Naive B cell (primary cell): ENCODE results near the gene NT5C3B. TPM values are rescaled to one million over a fixed set of nuclear protein-coding genes. Genes with fewer than 3 reads are reported as not detected.

Source experiments
- ATAC-seq, 2 donors: fragments of 150-1000 bp; cut with Tn5 transposase; 2 replicates each; pipeline ENCODE4 v1.10.0; 2021; ENCODE audit warnings: low read depth in 2 of 2, mild to moderate bottlenecking in 2 of 2, moderate library complexity in 2 of 2
- DNase-seq: peaks from one replicate; pipeline ENCODE4 v3.0.0; 2022
- H3K27ac Mint-ChIP-seq, 6 donors: one replicate each; pipeline ENCODE4 v1.8.0; 2020 to 2022; ENCODE audit warnings: mild to moderate bottlenecking in 6 of 6, mixed read lengths in 6 of 6, moderate library complexity in 5 of 6, inconsistent platforms in 2 of 6
- H3K27me3 Mint-ChIP-seq, 3 donors: one replicate each; pipeline ENCODE4 v1.8.0; 2021 to 2022; ENCODE audit warnings: mixed read lengths in 3 of 3, mild to moderate bottlenecking in 1 of 3
- H3K36me3 Mint-ChIP-seq, 2 donors: one replicate each; pipeline ENCODE4 v1.8.0; 2020 to 2022; ENCODE audit warnings: mixed read lengths in 2 of 2, inconsistent platforms in 1 of 2, mild to moderate bottlenecking in 1 of 2
- H3K4me1 Mint-ChIP-seq, 3 donors: one replicate each; pipeline ENCODE4 v1.8.0; 2020 to 2022; ENCODE audit warnings: mixed read lengths in 3 of 3, inconsistent platforms in 1 of 3, mild to moderate bottlenecking in 1 of 3, moderate library complexity in 1 of 3
- H3K4me3 Mint-ChIP-seq, 8 donors: one replicate each; pipeline ENCODE4 v1.8.0; 2020 to 2022; ENCODE audit warnings: mild to moderate bottlenecking in 8 of 8, mixed read lengths in 8 of 8, moderate library complexity in 8 of 8, inconsistent platforms in 2 of 8
- H3K9me3 Mint-ChIP-seq, 7 donors: one replicate each; pipeline ENCODE4 v1.8.0; 2020 to 2022; ENCODE audit warnings: mixed read lengths in 7 of 7, mild to moderate bottlenecking in 5 of 7, inconsistent platforms in 2 of 7, moderate library complexity in 1 of 7
- polyA plus RNA-seq, 6 donors: library from polyadenylated mRNA; unstranded; fragments of 300-500 nt; fragmentation: Illumina TruSeq; gene quantifications; one replicate each; pipeline ENCODE4 v1.2.3, GENCODE V29; 2021; ENCODE audit warnings: low read depth in 6 of 6

Gene NT5C3B
- polyA plus RNA-seq, 6 donors from 2014 or later: 28.9 to 49.8 (median 37.8) TPM

- Mint-ChIP-seq H3K4me3 (peak within 1 kb of the TSS; percentile 85 to 93 (median 91)), H3K9me3 (no peaks in the 10 kb centered on the region), H3K4me1 (peaks cover 10 to 21% (median 15%) of the 10 kb centered on the region in 3 donors), H3K36me3 (no peaks in the 10 kb centered on the region), H3K27me3 (peaks cover 6 to 38% (median 10%) of the 10 kb centered on the region in 3 donors), H3K27ac (peak within 1 kb of the TSS in 1 of 6 donors; percentile 7)
- no peak for DNase-seq
- ATAC-seq: peak in 1 of 2 donors; percentile 12
These were observed 23.5 kb downstream of the NT5C3B start, which contains the start of gene FKBP10 for GRCh38 chr17:41812381-41813151. TSS of gene FKBP10 (plus strand) at chr17:41813004. CDS start at chr17:41813035, 31 bp downstream.

GRCh38 chr17:41811549-41812380 is 24.3 kb downstream of the NT5C3B start, which contains the start of gene P3H4:
TSS of gene P3H4 (minus strand) at chr17:41811949. CDS start at chr17:41811915, 34 bp downstream.
- H3K4me1 Mint-ChIP-seq: peaks cover 10 to 21% (median 15%) of the 10 kb centered on the region in 3 donors
- ATAC-seq (peak; percentile 92 to 93), DNase-seq (peak; percentile 72)
- no peaks in the 10 kb centered on the region for H3K36me3 Mint-ChIP-seq
- H3K27me3 Mint-ChIP-seq: peaks cover 6 to 34% (median 10%) of the 10 kb centered on the region in 3 donors
- H3K9me3 Mint-ChIP-seq: no peaks in the 10 kb centered on the region
- H3K4me3 Mint-ChIP-seq: peak within 1 kb of the TSS; percentile 85 to 93 (median 91)
- no peak within 1 kb of the TSS for H3K27ac Mint-ChIP-seq

DNA sequence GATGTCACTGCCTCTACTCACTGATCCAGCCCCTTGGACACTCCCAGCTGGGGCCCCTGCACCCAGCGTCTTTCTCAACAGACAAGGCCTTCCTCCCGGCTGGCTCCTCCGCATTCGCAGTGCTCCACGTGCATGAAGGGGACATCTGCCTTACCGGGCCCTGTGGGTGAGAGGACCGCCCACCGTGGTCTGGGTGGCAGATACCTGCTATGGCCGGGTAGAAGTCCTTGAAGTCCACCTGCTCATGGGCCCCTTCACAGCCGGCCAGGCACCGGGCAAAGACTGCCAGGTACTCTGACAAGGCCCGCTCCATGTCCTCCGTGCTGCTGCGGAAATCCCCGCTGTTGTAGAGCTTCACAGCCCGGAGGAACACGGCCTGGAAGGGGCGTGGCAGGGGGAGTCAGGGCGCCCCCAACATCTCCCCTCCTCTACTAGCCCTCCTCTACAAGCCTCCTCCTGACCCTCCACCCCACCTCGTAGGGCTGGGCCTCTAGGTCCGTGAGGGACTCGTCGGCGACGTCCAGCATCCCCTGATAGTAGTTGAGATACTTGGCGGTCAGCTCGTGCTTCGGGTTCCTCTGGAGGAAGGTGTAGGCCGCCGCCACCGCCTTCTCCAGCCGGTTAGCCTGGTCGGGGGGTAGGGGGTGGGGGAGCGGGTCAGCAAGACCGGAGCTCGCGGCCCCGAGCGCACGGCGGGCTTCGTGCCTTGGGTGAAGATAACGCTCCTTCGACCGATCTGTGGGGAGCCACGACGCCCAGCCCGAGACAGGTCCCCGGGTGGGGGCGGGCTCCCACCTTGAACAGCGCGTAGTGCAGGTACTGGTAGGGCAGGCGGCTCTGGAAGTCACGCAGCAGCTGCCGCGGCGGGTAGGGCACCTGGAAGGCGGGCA is 25.1 kb downstream of the NT5C3B start:
- no peaks in the 10 kb centered on the region for H3K9me3 Mint-ChIP-seq
- no peak overlapping the region for H3K27ac Mint-ChIP-seq
- ATAC-seq: peak; percentile 42 to 44
- DNase-seq: no peak
- H3K4me3 Mint-ChIP-seq: peak overlapping the region; percentile 45 to 93 (median 76)
- H3K36me3 Mint-ChIP-seq: no peaks in the 10 kb centered on the region
- H3K4me1 Mint-ChIP-seq: peaks cover 10 to 21% (median 15%) of the 10 kb centered on the region in 3 donors
- peaks cover 6 to 34% (median 10%) of the 10 kb centered on the region in 3 donors for H3K27me3 Mint-ChIP-seq

DNA sequence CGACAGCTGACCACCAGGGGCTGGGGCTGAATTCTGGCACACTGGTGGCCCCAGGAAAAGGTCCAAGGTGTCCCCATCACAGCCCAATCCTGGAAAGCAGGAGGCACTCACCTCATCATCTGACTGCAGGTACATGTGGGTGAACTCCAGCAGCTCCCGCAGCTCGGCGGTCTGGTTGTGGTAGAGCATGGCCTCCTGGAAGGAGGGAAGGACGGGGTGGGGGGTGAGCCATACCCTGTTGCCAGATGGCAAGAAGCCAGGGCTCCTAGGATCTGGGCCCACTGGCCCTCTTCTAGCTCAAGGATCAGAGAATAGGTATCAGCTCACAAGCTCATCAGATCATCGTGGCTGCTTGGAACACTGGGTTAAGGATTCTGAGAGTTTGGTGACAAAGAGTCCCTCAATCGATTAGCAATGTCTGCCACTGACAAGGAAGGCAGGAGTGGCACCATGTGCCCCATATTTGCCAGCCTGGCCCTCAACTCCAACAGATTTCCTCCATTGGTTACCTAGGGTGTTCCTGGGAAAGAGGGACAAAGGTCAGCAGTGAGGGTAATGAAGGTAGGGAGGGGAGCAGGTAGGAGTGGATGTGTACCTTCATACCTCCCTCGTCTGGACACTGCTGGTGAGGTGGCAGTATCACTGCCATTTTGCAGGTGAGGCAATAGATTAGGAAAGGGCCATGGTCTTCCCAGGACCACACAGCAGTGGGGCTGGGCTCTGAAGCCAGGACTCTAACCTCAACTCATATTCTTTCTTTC is 29.2 kb downstream of the NT5C3B start:
- ATAC-seq (no peak), DNase-seq (no peak)
- peaks cover 3 to 18% (median 11%) of the 10 kb centered on the region in 3 donors for H3K27me3 Mint-ChIP-seq
- peaks cover 9 to 17% (median 11%) of the 10 kb centered on the region in 3 donors for H3K4me1 Mint-ChIP-seq
- H3K27ac Mint-ChIP-seq: no peak overlapping the region
- H3K9me3 Mint-ChIP-seq: no peaks in the 10 kb centered on the region
- no peak overlapping the region for H3K4me3 Mint-ChIP-seq
- H3K36me3 Mint-ChIP-seq: no peaks in the 10 kb centered on the region

DNA sequence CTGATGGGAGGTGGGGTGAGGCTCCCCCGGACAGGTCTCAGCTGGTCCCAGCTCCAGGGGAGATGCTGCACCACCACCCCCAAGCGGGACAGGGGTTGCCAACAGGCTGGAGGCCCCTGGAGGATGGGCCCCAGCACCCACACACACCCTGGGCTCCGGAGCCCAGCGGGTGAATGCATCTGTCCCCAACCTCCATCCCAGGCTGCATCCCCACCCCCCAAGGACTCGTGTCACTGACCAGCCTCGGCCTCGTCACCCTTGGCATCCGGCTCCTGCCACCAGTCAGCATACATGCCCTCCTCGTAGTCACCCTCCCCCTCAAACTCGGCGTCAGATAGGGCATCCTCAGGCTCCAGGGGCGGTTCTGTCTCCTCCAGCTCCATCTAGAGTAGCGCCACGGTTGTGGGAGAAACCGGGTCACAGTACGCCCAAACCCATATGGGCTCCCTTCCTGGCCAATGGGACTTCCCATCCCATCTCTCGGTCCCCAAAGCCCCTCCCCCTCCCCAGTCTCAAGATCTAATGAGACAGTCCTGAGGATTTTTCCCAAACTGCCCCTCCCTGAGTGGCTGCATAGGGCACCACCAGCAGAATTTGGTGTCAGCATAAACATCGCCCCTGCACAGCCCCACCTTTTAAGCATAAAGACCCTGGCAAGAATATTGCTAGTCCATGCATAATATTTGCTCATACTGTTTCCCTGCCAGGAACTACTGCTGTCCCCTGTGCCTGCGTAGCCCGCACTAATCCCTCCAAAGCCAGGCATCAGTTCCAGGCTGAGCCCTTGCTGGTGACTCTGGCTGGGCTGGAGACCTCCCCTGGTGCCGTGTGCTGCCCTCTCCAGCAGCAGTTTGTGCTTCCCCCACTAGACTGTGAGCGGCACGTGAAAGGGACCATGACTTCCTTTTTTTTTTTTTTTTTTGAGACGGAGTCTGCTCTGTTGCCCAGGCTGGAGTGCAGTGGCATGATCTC is 32.7 kb downstream of the NT5C3B start:
- peak; percentile 45 for DNase-seq
- peak; percentile 85 to 86 for ATAC-seq
- Mint-ChIP-seq H3K9me3 (no peaks in the 10 kb centered on the region), H3K4me1 (peaks cover 10 to 17% (median 16%) of the 10 kb centered on the region in 3 donors), H3K36me3 (no peaks in the 10 kb centered on the region), H3K4me3 (peak overlapping the region in 4 of 8 donors; percentile 23 to 80 (median 66)), H3K27ac (peak overlapping the region in 4 of 6 donors; percentile 40 to 89 (median 64)), H3K27me3 (peaks cover 0 to 8% (median 7%) of the 10 kb centered on the region in 3 donors)

- Mint-ChIP-seq H3K4me1 (peaks cover 10 to 17% (median 16%) of the 10 kb centered on the region in 3 donors), H3K4me3 (peak overlapping the region in 2 of 8 donors; percentile 5 to 46), H3K27ac (peak overlapping the region in 1 of 6 donors; percentile 73), H3K27me3 (peaks cover 0 to 8% (median 7%) of the 10 kb centered on the region in 3 donors), H3K9me3 (no peaks in the 10 kb centered on the region), H3K36me3 (no peaks in the 10 kb centered on the region)
- DNase-seq (peak; percentile 66), ATAC-seq (peak; percentile 68 to 79)
These were observed 34.4 kb downstream of the NT5C3B start for GRCh38 chr17:41801374-41802271.

GRCh38 chr17:41800601-41801373 is 35.2 kb downstream of the NT5C3B start:
- ATAC-seq (peak in 1 of 2 donors; percentile 3), DNase-seq (no peak)
- Mint-ChIP-seq H3K4me1 (peaks cover 10 to 17% (median 16%) of the 10 kb centered on the region in 3 donors), H3K27me3 (peaks cover 0 to 8% (median 7%) of the 10 kb centered on the region in 3 donors), H3K4me3 (no peak overlapping the region), H3K9me3 (no peaks in the 10 kb centered on the region), H3K27ac (no peak overlapping the region), H3K36me3 (no peaks in the 10 kb centered on the region)

DNA sequence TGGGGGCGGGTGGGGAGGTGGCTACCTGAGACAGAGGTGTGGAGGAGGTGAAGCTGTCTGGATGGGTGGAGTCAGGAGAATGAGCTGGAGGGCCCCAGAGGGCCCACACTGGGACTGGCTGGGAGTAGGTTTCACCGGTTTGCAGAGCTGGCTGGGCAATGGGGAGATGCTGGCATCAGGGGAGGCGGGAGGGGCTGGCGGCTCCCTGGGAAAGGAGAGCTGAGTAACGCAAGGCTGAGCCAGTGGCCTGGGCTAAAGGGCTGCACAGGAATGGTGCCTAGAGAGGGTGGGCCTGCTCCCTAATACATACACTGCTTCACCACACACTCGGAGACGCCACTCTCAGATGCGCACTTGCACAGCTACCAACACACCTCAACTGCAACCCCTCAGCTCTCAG is 36.7 kb downstream of the NT5C3B start:
- Mint-ChIP-seq H3K9me3 (no peaks in the 10 kb centered on the region), H3K4me1 (peaks cover 10 to 17% (median 16%) of the 10 kb centered on the region in 3 donors), H3K27ac (no peak overlapping the region), H3K36me3 (no peaks in the 10 kb centered on the region), H3K27me3 (peaks cover 0 to 8% (median 7%) of the 10 kb centered on the region in 3 donors), H3K4me3 (no peak overlapping the region)
- DNase-seq (no peak), ATAC-seq (no peak)

- Mint-ChIP-seq H3K27me3 (peaks cover 0 to 8% (median 7%) of the 10 kb centered on the region in 3 donors), H3K27ac (peak overlapping the region in 1 of 6 donors; percentile 81), H3K4me1 (peaks cover 5 to 9% (median 7%) of the 10 kb centered on the region in 3 donors), H3K36me3 (no peaks in the 10 kb centered on the region), H3K9me3 (no peaks in the 10 kb centered on the region), H3K4me3 (no peak overlapping the region)
- ATAC-seq: no peak
- DNase-seq: no peak
These were observed 38.7 kb downstream of the NT5C3B start for GRCh38 chr17:41797377-41797776.
